Stimulated activated CD4-positive, alpha-beta T cell treated with anti-CD3 and anti-CD28 coated beads, TNF-alpha, amount 100 ng/mL, for 4 hours (primary cell): ENCODE measurements around the gene LITAFD.

Source experiments
- DNase-seq, 3 experiments: peaks; one replicate each; pipeline ENCODE4 v3.0.0-alpha.2; 2020; ENCODE audit warnings: low read depth in 3 of 3

The LITAFD gene

GRCh38 chr16:8919934-8920462, 37.8 kb downstream of the LITAFD start:
- no peak for DNase-seq

DNA sequence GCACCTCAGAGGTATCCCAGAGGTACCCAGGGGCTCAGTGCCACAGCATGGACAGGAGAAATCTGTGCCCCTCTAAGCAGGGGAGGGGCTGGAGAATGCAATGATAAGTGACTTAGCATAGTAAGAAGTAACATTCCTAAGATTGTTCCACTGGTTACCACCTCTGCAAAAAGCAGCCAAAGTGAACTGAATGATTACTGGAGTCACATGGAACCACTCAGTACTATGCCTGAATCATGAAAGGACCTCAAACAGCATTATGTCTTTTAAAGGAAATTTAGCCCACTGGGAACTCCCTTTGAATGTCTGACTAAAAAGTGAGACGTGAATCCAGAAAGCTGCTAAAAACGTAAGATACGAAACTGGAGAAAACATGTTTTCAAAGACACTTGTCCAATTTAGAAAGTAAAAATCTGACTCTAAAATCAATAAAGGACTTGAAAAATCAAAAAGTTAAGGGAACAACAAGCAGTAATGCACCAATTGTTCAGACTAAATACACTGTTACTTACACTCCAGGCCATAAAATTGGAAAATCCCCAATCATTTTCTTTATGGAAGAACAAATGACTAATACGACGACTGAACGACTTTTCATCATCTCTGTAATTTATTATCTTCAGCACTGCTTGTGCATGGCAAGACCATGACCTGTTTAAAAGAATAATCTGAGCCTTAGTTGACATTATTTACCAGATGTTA, 38.6 kb downstream of the LITAFD start:
- DNase-seq: no peak

DNA sequence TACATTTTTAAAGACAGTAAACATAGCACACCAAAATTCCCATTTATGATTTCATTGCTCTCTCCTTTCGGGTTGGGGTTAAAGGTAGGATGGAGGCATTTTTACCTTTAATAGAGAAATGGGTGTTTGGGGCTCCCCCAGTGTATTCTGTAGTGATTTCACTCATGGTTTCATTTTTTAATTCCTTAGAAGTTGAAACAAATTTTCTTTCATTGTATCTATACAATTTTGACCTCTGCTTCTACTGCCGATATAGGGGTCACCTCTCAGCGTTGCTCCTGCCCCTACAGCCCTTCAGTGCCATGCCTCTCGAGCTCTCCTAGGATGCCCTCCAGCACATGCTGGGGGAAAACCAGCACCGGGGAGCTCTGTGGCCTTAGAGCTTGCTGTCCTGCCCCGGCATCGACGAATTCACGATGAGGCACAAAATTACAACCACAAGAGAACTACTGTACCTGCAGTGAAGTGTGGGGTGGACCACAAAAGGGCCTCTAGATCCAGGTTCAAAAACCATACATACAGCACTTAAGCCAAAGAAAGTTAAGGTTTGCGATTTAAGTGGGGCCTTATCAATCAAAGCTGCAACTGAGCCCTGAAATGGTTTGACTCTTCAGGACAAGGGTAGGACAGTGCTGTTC, 39.3 kb downstream of the LITAFD start:
- DNase-seq: no peak

- no peak for DNase-seq
Observed at GRCh38 chr16:8923199-8923598, 41.0 kb downstream of the LITAFD start.

DNA sequence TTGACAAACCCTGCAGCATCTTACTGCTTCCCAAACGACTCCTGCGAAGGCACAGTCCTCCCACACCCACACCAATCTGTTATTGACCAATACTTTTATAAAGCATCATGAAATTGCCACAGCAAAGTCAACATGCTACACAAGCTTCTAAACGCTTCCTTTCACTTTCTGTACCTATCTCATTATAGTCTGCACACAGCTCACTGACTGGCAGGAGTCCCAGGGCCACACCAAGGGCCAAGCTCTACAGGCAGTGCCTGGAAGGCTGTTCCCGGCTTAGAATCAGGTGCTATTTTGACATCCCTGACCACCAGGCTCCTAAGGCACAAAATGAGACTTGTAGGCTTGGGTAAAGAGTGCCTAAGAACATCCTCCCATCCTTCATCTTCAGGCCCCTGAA, 42.1 kb downstream of the LITAFD start:
- DNase-seq: no peak

DNA sequence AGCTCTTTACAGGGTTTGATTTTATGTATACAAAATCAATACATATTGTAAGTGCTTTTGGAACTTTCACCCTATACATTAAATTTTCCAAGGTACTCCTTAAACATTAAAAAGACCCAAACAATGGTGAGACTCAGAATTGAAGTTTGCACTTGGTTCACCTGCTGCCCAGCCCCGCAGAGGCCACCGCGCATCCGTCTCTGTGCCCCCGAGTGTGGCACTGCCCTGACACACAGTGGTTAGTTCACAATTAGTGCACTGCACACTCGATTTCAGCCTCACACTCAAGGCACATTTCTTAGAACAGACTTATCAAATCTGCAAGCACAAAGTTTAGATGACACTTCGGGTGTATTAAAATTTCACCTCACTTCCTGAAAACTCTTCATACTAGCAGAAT, 43.3 kb downstream of the LITAFD start:
- no peak for DNase-seq

DNA sequence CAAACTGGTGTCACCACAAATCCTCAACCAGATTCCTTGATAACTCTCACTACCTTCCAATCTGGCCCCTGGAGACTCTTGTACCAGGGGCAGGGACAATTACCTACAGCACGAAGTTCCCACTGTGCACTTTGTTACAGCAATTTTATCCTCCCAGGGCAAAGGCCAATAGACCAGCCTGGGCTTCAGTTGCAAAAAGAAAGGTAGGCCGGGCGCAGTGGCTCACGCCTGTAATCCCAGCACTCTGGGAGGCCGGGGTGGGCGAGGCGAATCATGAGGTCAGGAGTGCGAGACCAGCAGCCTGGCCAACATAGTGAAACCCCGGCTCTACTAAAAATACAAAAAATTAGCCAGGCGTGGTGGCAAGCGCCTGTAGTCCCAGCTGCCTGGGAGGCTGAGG, 44.7 kb downstream of the LITAFD start:
- DNase-seq: no peak

DNA sequence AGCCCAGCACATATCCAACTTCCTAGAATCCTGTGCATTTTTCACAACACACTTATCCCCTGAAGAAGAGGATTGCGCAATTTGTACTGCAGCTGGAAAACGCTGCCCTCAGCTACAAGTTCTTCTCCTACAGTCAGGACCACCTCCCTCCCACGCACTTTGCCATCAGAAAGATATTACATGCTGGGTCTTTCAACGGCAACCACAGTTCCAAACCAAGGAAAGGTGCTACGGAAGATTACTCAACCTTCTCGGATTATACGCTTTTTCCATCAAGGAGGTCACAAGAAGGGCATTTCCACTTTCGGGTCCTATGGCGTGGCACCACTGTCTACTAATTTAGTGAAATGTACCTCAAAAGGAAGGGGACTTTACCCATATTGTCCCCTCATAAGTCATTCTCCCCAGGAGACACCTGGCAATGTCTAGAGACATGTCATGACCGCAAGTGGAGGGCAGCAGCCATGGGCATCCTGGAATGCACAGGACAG, 46.4 kb downstream of the LITAFD start:
- DNase-seq: no peak

GRCh38 chr16:8929086-8929748, 47.1 kb downstream of the LITAFD start:
- DNase-seq: no peak

- DNase-seq: peak in 1 of 3 experiments; percentile 17
Observed at GRCh38 chr16:8931859-8932258, 49.7 kb downstream of the LITAFD start.

DNA sequence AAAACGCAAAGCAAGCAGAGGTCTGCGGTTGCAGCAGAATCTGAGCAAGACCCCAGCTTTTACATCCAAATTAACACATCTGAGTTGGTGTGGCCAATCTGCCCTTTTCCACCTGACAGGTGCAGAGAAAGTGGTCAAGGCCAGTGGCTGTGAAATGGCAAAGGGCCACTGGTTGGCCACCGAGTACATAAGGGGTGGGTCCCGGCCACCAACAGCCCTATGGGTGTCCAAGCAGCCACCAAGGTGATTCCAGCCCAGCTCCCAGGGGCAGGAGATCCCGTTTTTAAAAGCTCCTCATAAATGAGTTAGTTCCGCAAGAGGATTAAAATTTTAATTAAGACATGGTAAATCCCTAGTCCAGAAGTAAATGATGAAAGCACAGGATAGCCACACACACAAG, 52.5 kb downstream of the LITAFD start:
- no peak for DNase-seq
